ENCODE data around the gene CRYBG2. TPM values are rescaled to one million over a fixed set of nuclear protein-coding genes. Genes with fewer than 3 reads are reported as not detected.

The CRYBG2 gene
- polyA plus RNA-seq, 1 donor from 2014 or later, result 2.5 TPM

- Histone ChIP-seq H3K9ac (ENCODE audit: low read length) (no peak overlapping the region), H3K4me2 (ENCODE audit: low read length) (no peak overlapping the region), H3K27me3 (ENCODE audit: insufficient read depth, low read depth, low read length) (no peaks in the 10 kb centered on the region), H3K27ac (ENCODE audit: low read length) (no peak overlapping the region), H3K36me3 (ENCODE audit: insufficient read depth, low read length) (no peaks in the 10 kb centered on the region), H2AFZ (ENCODE audit: low read depth, low read length) (no peak overlapping the region), H3K9me2 (ENCODE audit: insufficient read depth, low read length) (no peaks in the 10 kb centered on the region), H3F3A (ENCODE audit: insufficient read depth, low read length, poor library complexity, severe bottlenecking) (no peaks in the 10 kb centered on the region), H3K4me3 (ENCODE audit: low read length) (no peak overlapping the region), H3K79me2 (replicated peaks; ENCODE audit: insufficient read depth, low read length) (no peaks in the 10 kb centered on the region), H3K9me3 (ENCODE audit: low read length) (no peaks in the 10 kb centered on the region), H4K20me1 (ENCODE audit: insufficient read depth) (no peaks in the 10 kb centered on the region)
- TF ChIP-seq REST (IDR thresholded peaks at IDR 0.05; ENCODE audit: borderline replicate concordance) (no peak), EP300 (conservative IDR thresholded peaks at IDR 0.05; ENCODE audit: poor library complexity, severe bottlenecking) (no peak), TAF1 (IDR thresholded peaks at IDR 0.05; ENCODE audit: low read depth) (no peak), SMC3 (conservative IDR thresholded peaks at IDR 0.05; ENCODE audit: poor library complexity) (no peak), POLR2AphosphoS5 (IDR thresholded peaks at IDR 0.05) (no peak)
- TF ChIP-seq, protein P1, sequence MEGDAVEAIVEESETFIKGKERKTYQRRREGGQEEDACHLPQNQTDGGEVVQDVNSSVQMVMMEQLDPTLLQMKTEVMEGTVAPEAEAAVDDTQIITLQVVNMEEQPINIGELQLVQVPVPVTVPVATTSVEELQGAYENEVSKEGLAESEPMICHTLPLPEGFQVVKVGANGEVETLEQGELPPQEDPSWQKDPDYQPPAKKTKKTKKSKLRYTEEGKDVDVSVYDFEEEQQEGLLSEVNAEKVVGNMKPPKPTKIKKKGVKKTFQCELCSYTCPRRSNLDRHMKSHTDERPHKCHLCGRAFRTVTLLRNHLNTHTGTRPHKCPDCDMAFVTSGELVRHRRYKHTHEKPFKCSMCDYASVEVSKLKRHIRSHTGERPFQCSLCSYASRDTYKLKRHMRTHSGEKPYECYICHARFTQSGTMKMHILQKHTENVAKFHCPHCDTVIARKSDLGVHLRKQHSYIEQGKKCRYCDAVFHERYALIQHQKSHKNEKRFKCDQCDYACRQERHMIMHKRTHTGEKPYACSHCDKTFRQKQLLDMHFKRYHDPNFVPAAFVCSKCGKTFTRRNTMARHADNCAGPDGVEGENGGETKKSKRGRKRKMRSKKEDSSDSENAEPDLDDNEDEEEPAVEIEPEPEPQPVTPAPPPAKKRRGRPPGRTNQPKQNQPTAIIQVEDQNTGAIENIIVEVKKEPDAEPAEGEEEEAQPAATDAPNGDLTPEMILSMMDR (IDR thresholded peaks at IDR 0.05; ENCODE audit: poor library complexity, severe bottlenecking), result no peak
Measured at GRCh38 chr1:26378879-26379251, 24.9 kb upstream of the CRYBG2 start.

DNA sequence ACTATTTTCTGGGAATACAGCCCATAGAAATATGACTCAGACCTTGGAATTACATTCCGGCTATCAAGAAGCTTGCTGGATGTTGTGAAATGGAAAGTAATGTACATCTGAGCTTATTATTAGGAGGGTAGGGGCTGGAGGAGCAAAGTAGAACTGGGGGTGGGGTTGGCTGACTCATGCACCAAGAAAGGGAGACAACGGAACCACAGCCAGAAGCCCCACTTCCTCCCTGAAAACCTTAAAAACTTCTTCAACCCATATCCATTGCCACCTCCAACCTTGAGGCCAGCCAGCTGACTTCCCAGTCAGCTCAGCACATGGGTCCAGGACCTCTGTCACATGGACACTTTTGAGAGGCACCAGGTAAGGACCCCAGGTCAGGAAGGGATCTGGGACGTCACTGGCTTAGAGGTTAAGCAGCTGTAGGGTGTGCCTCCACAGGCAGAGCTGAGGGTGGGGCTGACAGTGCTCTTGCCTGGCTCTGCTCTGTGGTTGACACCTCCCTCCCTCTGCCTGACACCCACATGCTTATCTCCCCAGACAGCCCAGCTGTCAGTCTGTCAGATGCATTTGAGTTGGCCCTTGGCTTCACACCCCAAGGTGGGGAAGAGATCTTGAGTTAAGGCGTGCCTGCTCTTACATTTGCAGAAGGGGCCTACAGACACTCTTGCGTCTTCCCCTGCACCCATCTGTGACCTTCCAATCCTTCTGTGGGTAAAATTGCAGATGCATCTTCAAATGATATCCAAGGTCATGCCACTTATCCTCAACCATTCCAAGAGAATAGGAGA is 24.4 kb upstream of the CRYBG2 start:
- H3K4me2 ChIP-seq (ENCODE audit: low read length), result no peak overlapping the region
- no peak overlapping the region for H3K9ac ChIP-seq (ENCODE audit: low read length)
- H3K4me3 ChIP-seq (ENCODE audit: low read length), result no peak overlapping the region
- no peaks in the 10 kb centered on the region for H3K9me2 ChIP-seq (ENCODE audit: insufficient read depth, low read length)
- no peak overlapping the region for H2AFZ ChIP-seq (ENCODE audit: low read depth, low read length)
- no peaks in the 10 kb centered on the region for H3K9me3 ChIP-seq (ENCODE audit: low read length)
- H3K27ac ChIP-seq (ENCODE audit: low read length), result no peak overlapping the region
- H3K27me3 ChIP-seq (ENCODE audit: insufficient read depth, low read depth, low read length), result no peaks in the 10 kb centered on the region
- no peaks in the 10 kb centered on the region for H3K36me3 ChIP-seq (ENCODE audit: insufficient read depth, low read length)
- no peaks in the 10 kb centered on the region for H3F3A ChIP-seq (ENCODE audit: insufficient read depth, low read length, poor library complexity, severe bottlenecking)
- H3K79me2 ChIP-seq (replicated peaks; ENCODE audit: insufficient read depth, low read length), result no peaks in the 10 kb centered on the region
- TF ChIP-seq, protein P1 (IDR thresholded peaks at IDR 0.05; ENCODE audit: poor library complexity, severe bottlenecking), result no peak
- TF ChIP-seq SMC3 (conservative IDR thresholded peaks at IDR 0.05; ENCODE audit: poor library complexity) (no peak), EZH2 (IDR thresholded peaks at IDR 0.05; ENCODE audit: borderline replicate concordance, insufficient read depth, low read length, poor library complexity, severe bottlenecking) (no peak), REST (IDR thresholded peaks at IDR 0.05; ENCODE audit: borderline replicate concordance) (no peak), TAF1 (IDR thresholded peaks at IDR 0.05; ENCODE audit: low read depth) (no peak), POLR2AphosphoS5 (IDR thresholded peaks at IDR 0.05) (no peak), RAD21 (conservative IDR thresholded peaks at IDR 0.05) (no peak), MXI1 (conservative IDR thresholded peaks at IDR 0.05; ENCODE audit: poor library complexity, severe bottlenecking) (no peak)
- H4K20me1 ChIP-seq (ENCODE audit: insufficient read depth), result no peaks in the 10 kb centered on the region

Data from neural cell (in vitro differentiated cells).